GM18519 (cell line): ENCODE data around the gene CIC.

Source experiments
- ATAC-seq: cut with Tn5 transposase; IDR thresholded peaks from one replicate; pipeline ENCODE4 v1.9.1; 2021; ENCODE audit warnings: mild to moderate bottlenecking, moderate library complexity; ENCODE audit not compliant: unreplicated experiment, low FRiP score

CIC gene

GRCh38 chr19:42285988-42286348 lies 16.9 kb downstream of the CIC start:
- ATAC-seq = no peak

DNA sequence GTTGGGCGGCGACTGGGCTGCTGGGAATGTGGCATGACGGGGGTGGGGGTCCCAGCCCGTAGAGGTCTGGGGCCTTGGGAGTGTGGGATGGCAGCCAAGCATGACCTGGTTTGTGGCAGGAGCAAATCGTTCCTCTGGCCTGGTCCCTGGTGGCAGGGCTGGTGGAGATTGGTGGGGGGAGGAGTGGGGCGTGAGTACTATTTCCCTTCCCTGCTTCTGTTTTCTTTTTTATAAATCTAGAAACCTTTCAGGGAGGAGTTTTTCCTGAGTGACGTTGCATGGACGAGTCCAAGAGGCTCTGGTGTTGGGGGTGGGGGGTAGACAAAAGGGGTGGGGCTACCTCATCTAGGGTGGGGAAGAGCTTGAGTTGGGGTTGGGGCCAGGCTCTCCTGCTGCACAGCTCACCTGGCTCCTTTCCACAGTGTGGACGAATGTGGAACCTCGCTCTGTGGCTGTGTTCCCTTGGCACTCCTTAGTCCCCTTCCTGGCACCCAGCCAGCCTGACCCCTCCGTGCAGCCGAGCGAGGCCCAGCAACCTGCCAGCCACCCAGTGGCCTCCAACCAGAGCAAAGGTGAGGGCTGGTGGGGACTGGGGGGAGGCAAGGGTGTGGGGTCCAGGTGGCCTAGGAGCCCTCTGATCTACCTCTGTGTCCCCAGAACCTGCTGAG lies 17.4 kb downstream of the CIC start:
- no peak for ATAC-seq

DNA sequence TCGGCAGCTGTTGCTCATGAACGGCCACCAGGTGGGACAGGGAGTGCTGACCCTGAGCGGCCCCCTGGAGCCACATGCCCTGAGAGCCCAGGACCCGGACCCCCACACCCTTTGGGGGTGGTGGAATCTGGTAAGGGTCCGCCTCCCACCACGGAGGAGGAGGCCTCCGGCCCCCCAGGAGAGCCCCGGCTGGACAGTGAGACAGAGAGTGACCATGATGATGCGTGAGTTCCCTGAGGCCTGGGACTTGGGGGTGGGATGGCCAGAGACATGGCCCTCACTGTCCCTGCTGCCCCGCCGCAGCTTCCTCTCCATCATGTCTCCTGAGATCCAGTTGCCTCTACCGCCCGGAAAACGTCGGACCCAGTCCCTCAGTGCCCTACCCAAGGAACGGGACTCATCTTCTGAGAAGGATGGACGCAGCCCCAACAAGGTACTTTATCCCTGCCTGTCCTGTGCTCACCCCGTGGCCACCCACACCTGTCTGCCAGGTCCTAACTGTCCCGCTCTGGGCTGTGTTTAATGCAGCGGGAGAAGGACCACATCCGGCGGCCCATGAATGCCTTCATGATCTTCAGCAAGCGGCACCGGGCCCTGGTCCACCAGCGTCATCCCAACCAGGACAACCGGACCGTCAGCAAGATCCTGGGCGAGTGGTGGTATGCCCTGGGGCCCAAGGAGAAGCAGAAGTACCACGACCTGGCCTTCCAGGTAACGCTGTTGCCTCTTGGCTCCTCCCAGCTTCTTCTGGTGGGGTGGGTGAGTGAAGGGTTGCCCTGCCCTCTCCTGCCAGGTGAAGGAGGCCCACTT lies 18.2 kb downstream of the CIC start:
- ATAC-seq = no peak

- no peak for ATAC-seq
Observed at GRCh38 chr19:42287827-42288107, 18.7 kb downstream of the CIC start.

DNA sequence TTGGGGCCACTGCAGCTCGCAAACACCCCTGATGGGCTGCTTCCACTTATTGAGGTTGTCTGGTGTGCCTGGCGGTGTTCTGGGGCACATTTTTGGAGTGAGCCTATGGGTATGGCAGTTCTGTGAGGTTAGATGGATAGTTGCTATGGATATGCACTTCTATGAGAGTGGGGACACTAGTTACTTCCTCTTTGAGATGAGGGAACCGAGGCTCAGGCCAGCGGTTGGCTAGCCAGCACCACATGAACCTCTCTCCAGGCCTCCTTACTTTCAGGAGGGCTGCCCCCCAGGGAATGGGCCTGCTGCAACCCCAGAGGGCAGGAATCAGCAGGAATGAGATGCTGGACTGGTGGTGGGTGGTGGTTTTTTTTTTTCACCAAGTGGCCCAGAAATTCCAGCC lies 19.3 kb downstream of the CIC start:
- ATAC-seq = no peak

DNA sequence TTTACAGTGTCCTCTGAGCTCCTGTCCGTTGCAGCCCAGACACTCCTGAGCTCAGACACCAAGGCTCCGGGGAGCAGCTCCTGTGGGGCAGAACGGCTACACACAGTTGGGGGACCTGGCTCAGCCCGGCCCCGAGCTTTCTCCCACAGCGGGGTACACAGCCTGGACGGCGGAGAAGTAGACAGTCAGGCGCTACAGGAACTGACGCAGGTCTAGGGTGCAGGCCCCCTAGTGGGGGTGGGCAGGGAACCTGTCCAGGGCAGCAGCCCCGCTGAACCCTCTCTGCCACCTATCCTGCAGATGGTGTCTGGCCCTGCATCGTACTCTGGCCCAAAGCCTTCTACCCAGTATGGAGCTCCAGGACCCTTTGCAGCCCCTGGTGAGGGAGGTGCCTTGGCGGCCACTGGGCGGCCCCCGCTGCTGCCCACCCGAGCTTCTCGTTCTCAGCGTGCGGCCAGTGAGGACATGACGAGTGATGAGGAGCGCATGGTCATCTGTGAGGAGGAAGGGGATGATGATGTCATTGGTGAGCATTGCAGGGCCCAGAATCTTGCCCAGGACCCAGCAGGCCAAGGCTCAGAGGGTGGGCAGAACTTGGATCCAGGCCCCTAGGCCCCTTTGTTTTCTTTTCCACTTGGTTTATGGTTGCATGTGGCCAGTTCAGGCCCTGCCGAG lies 20.0 kb downstream of the CIC start:
- ATAC-seq = no peak

- ATAC-seq = no peak
Observed at GRCh38 chr19:42289556-42290041, 20.5 kb downstream of the CIC start.

- ATAC-seq = no peak
Observed at GRCh38 chr19:42290136-42290522, 21.1 kb downstream of the CIC start.

GRCh38 chr19:42290523-42291434 lies 21.7 kb downstream of the CIC start:
- ATAC-seq = no peak

- no peak for ATAC-seq
Observed at GRCh38 chr19:42291435-42291810, 22.4 kb downstream of the CIC start.

DNA sequence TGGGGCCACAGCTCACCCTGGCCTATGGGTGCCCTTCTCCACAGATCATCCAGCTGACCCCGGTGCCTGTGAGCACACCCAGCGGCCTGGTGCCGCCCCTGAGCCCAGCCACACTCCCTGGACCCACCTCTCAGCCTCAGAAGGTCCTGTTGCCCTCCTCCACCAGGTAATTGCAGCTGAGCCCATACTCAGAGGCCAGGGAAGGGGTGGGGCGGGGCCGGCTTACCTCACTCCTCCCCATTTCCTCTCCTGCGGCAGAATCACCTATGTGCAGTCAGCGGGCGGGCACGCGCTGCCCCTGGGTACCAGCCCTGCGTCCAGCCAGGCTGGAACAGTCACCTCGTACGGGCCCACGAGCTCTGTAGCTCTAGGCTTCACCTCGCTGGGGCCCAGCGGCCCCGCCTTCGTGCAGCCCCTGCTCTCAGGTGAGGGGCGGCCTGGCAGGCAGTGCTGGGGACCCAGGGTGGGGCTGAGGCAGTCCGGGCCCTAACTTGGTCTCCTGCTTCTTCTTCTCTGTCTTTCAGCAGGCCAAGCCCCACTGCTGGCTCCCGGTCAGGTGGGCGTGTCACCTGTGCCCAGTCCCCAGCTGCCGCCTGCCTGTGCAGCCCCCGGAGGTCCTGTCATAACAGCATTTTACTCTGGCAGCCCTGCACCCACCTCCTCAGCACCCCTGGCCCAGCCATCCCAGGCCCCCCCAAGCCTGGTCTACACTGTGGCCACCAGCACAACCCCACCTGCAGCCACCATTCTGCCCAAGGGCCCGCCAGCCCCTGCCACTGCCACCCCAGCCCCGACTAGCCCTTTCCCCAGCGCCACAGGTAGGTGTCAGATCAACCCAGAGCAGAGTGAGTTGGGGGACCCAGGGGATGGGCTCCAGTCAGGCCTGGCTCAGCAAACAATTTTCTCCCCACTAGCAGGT lies 23.2 kb downstream of the CIC start:
- ATAC-seq = no peak

GRCh38 chr19:42292963-42293362 lies 23.9 kb downstream of the CIC start:
- no peak for ATAC-seq

- ATAC-seq = no peak
Observed at GRCh38 chr19:42293540-42293939, 24.5 kb downstream of the CIC start.

DNA sequence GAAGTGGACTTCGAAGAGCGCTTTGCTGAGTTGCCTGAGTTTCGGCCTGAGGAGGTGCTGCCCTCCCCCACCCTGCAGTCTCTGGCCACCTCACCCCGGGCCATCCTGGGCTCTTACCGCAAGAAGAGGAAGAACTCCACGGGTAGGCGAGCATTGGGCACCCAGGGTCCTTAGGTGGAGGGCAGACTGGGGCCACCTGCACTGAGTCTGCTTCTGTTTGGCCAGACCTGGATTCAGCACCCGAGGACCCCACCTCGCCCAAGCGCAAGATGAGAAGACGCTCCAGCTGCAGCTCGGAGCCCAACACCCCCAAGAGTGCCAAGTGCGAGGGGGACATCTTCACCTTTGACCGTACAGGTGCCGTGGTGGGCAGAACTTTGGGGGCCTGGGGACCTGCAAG lies 24.9 kb downstream of the CIC start:
- ATAC-seq = no peak

DNA sequence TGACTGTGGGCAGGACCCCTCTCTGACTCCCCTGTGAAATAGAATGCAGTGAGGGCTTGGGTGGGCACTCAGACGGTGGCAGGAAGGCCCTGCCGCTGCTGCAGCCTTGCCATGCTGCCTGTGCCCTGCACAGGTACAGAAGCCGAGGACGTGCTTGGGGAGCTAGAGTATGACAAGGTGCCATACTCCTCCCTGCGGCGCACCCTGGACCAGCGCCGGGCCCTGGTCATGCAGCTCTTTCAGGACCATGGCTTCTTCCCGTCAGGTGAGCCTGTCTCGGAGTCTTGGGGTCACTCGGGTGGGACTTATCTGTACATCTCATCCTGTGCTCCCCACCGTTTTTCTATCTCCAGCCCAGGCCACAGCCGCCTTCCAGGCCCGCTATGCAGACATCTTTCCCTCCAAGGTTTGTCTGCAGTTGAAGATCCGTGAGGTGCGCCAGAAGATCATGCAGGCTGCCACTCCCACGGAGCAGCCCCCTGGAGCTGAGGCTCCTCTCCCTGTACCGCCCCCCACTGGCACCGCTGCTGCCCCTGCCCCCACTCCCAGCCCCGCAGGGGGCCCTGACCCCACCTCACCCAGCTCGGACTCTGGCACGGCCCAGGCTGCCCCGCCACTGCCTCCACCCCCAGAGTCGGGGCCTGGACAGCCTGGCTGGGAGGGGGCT lies 25.6 kb downstream of the CIC start:
- ATAC-seq = no peak

GRCh38 chr19:42295342-42295741 lies 26.3 kb downstream of the CIC start:
- ATAC-seq = no peak

DNA sequence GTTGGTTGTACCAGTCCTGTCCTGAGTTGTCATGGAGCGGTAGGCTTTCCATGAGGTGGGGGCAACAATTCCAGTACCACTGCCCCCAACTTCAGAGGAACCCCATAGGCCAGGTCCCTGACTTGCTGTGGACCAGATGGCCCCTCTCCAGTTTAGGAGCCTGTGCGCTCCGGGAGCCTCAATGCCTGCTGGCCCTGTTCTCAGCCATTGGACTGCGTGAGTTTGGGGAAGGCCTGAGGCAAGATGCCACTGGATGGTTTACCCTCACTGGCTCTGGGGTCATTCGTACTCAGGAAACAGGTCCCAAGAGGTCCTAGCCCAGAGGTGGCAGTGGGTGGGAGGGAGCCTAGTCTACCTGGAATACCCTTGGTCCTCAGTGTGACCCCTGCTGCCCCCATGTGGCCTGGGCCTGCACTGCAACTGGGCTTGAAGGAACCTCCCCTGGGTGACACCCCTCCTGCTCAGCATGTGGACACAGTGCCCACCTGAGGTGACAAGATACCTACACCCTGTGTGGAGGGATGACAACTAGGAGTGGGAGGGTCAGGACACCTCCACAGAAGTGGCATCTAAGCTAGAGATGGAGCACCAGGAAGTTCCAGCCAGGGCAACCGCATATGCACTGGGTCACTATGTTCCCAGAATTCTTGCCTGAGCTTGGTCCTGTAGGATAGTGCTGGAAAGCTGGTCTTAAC lies 26.9 kb downstream of the CIC start:
- ATAC-seq = no peak

DNA sequence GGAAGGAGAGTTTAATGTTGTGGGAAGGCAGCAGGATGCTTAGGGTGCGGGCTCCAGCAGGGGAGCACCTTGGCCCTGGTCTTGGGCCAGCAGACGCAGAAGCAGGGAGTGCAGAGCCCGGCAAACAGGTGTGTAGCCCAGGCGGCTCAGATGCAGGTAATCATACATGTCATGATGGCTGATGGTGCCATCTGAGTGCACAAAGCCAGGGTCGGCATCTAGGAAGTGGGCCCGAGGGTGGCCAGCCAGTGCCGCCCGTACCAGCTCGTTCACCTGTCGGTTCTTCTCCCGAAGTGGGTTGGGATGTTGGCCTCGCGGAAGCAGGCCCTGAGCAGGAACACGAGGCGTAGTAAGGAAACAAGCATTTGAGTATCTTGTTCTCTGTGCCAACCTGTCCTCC lies 28.0 kb downstream of the CIC start:
- no peak for ATAC-seq
